OCI-M2 (cell line): ENCODE data around the gene UBE2N.
A peak's percentile ranks its signal among the peaks of the same experiment; 100 is the strongest.
"Not testable (repeated sequence)": the region's sequence is repeated elsewhere in the genome, so short reads cannot be mapped to it uniquely, and the experiment has no call there.

Source experiments
- DNase-seq: peaks from one replicate; lab custom pipeline; 2025; ENCODE audit not compliant: unreplicated experiment; lab: John Stamatoyannopoulos, UW

The UBE2N gene

GRCh38 chr12:93381976-93382437 lies 59.7 kb downstream of the UBE2N start:
- DNase-seq = not testable (repeated sequence)

GRCh38 chr12:93381161-93381975 lies 60.4 kb downstream of the UBE2N start:
- no peak for DNase-seq

GRCh38 chr12:93380480-93381121 lies 61.1 kb downstream of the UBE2N start:
- no peak for DNase-seq

- DNase-seq = no peak
Observed at GRCh38 chr12:93379981-93380361, 61.8 kb downstream of the UBE2N start.

- DNase-seq = no peak
Observed at GRCh38 chr12:93379326-93379980, 62.3 kb downstream of the UBE2N start.

- DNase-seq = no peak
Observed at GRCh38 chr12:93378998-93379325, 62.8 kb downstream of the UBE2N start.

- not testable (repeated sequence) for DNase-seq
Observed at GRCh38 chr12:93378196-93378997, 63.4 kb downstream of the UBE2N start.

- DNase-seq = peak; percentile 52
Observed at GRCh38 chr12:93377252-93378195, 64.2 kb downstream of the UBE2N start, which contains the start of gene NUDT4. TSS of gene NUDT4 (plus strand) at chr12:93377925. CDS start at chr12:93378323, 398 bp downstream.

- DNase-seq = no peak
Observed at GRCh38 chr12:93376436-93377251, 65.1 kb downstream of the UBE2N start.

GRCh38 chr12:93375906-93376305 lies 65.8 kb downstream of the UBE2N start:
- no peak for DNase-seq

GRCh38 chr12:93373961-93374656 lies 67.6 kb downstream of the UBE2N start:
- DNase-seq = no peak

- no peak for DNase-seq
Observed at GRCh38 chr12:93370947-93371346, 70.8 kb downstream of the UBE2N start.

- DNase-seq = no peak
Observed at GRCh38 chr12:93369505-93369904, 72.2 kb downstream of the UBE2N start.

- DNase-seq = no peak
Observed at GRCh38 chr12:93368766-93369165, 73.0 kb downstream of the UBE2N start.

GRCh38 chr12:93366422-93366821 lies 75.3 kb downstream of the UBE2N start:
- no peak for DNase-seq

GRCh38 chr12:93365616-93366405 lies 75.9 kb downstream of the UBE2N start:
- no peak for DNase-seq

- no peak for DNase-seq
Observed at GRCh38 chr12:93363841-93364297, 77.9 kb downstream of the UBE2N start.
